G401.6 (cell line): ENCODE measurements around the gene ARPC5L.
"Not testable (repeated sequence)": the region's sequence is repeated elsewhere in the genome, so short reads cannot be mapped to it uniquely, and the experiment has no call there.

ENCODE experiments used
- FAIRE-seq: peaks from 2 replicates; lab custom pipeline; 2012; peaks lifted over from hg19 to GRCh38; lab: Jason Lieb, UNC

ARPC5L gene

DNA sequence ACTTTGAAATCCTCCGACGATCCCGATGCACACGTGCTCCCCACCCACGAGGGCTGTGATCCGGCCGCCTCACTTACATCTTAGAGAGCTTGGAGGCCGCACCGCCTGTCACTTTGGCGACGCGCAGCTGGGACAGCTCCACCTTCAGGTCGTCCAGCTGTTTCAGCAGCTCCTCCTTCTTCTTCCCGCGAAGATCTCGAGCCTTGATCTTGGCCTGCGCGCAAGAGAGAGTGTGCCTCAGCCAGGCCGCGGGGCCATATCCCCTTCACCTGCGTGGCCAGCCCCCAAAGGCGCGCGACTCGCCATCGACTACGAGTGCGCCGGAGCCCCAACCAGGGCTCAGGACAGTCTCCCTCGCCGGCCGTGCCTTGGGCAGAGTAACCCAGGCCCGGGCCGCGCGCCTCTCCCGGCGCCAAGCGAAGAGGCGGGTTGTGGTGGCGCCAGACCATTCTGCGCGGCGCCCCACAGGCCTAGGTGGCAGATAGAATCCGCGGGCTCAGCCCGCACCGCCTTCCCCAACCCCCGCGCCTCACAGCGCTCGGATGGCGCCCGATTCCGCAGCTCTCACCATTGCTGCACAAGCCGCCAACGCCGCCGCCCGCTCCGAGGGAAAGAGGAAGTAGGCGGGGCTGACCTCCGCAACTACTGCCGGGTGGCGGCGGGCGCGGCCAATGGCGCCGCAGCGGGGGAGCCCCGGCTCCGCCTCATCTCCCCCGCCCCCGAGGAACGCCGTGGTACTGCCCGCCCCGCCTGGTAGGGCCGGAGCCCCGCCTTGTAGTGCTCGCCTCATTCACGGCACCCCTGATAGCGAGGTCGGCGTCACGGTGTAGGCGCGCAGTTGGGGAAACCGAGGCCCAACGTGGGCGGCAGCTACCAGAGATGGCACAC lies at the start of gene ARPC5L, which contains the start of gene RPL35:
TSS of gene ARPC5L (plus strand) at position 789 of the 888 bp plus-strand sequence. CDS start 7,161 bp downstream, outside the sequence.
TSS of gene RPL35 (minus strand) at position 616 of the 888 bp plus-strand sequence. CDS start at position 571, 45 bp downstream.
- FAIRE-seq = no peak

DNA sequence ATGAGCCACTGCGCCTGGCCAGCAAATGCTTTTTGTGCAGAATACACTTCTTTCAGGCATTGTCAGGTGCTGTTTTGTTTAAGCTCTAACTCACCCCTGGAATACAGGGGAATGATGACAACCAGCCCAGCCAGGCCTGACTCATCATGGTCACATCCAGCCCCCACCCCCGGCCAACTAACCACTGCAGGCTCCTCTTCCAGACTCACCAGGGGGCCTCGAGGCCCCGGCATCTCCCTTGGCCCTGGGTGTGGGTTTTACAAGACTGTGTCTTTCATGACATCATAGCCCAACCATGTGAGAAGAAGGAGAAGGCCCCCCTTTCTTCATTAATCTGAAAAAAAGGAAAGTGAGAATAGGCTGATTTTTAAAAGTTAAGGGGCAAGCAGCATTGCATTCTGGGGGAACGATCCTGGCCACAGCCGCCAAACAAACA lies 49.5 kb upstream of the ARPC5L start:
- FAIRE-seq = peak; percentile 86

DNA sequence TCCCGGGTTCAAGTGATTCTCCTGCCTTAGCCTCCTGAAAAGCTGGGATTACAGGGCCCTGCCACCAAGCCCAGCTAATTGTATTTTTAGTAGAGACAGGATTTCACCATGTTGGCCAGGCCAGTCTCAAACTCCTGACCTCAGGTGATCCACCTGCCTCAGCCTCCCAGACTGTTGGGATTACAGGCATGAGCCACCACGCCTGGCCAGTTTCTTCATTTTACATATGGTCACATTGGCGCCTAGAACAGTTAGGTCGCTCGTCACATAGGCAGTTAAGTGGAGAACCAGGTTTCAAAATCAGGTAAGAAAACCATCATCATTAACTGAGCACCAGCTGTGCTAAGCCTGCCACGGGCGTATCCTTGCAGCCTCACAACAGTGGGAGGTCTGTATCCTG lies 48.9 kb upstream of the ARPC5L start:
- FAIRE-seq = no peak

DNA sequence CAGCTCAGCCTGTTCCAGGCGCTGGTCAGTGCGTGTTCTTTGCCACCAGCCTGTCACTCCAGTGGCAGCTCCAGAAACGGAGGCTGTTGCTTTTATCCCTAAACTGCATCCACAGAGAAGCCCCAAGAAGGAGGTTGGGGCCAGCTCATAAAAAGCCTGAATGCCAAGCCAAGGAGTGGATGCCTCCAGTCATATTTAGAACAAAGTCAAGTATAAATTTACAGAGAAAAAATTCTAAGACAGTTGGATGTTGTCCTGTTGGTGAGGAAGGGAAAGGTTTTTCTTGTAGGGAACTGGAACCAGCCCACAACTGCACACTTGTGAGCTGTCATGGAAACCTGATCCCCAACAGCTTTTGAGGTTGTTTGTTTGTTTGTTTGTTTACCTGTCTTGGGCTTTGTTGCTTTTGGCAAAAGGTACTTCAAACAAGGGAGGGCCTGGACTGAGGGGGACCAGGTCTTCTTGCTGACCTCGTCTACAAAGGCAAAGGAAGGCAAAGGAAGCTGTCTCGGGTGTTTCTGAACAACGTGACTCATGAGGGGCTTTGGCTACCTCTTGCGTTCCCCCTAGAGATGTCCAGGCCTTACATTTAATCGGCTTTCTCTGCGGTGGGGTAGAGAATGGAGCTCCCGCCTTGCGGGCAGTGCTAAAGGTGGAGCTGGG lies 48.3 kb upstream of the ARPC5L start:
- no peak for FAIRE-seq

DNA sequence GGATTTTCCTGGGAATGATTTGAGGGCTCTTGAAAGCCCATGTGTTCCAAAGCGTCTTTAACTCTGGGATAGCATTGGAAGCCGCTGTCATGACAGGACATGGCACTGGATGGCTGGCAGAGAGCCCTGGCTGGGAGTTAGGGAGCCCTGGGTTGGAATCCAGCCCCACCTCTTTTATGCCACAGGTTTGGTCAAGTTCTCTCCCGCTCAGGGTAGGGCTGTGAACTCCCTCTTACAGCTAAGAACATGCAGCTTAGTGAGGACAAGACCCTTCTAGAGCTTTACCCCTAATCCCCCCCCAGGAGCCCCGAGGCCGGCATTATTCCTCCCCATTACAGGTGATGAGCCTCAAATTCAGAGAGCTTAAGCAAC lies 47.8 kb upstream of the ARPC5L start:
- no peak for FAIRE-seq

DNA sequence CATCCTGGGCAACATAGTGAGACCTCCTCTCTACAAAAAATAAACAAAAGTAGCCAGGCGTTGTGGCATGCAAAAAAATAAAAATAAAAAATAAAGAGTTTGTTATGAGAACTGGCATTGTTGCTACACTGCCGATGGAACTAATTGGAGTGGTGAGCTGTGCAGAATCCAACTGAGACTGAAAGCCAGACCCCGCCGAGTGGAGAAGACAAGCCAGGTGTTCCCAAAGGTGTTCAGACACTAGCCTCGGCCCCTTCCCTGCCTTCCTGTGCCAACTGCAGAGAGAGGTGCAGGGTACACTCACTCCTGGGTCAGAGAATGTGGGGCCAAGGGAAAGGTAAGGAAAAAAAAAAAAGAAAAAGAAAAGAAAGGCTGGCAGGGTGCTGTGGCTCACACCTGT lies 46.3 kb upstream of the ARPC5L start:
- FAIRE-seq = no peak

DNA sequence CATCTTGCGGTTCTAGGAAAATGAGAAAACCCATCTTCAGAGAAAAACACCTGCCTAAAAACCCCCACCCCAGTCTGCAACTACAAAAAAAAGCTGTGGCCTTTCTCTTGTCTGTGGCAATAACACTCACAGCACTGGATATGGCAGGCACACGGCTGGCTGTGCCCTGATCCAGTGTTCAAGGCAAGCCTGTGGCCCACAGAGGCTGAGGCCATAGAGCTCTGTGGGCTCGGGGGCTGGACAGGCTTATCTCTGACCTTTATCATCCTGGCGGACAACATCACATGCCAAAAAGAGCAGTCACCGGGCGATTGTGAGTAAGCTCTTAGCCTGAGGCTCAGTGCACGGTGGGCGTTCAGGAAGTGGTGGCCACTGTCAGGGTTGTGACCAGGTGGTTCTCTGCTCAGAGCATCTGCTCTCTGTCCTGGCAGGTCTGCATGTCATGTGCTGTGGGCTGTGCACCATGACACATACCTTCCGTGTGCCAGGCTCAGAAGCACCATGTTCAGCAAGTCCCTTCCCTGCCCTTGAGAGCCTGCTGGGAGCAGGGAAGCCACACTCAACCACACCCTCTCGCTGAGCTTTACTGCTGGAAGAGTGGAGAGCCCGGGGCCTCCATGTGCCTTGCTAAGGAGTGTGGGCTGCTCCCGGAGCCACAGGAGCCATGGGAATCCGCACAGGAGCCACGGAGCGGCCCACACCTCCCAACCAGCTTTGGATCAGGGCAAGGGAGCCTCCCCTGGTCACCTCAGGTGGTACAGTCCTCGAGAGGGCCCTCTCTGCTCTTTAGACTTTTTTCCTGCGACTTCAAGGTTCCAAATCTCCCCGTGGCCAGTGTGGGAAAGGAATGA lies 43.3 kb upstream of the ARPC5L start:
- no peak for FAIRE-seq

DNA sequence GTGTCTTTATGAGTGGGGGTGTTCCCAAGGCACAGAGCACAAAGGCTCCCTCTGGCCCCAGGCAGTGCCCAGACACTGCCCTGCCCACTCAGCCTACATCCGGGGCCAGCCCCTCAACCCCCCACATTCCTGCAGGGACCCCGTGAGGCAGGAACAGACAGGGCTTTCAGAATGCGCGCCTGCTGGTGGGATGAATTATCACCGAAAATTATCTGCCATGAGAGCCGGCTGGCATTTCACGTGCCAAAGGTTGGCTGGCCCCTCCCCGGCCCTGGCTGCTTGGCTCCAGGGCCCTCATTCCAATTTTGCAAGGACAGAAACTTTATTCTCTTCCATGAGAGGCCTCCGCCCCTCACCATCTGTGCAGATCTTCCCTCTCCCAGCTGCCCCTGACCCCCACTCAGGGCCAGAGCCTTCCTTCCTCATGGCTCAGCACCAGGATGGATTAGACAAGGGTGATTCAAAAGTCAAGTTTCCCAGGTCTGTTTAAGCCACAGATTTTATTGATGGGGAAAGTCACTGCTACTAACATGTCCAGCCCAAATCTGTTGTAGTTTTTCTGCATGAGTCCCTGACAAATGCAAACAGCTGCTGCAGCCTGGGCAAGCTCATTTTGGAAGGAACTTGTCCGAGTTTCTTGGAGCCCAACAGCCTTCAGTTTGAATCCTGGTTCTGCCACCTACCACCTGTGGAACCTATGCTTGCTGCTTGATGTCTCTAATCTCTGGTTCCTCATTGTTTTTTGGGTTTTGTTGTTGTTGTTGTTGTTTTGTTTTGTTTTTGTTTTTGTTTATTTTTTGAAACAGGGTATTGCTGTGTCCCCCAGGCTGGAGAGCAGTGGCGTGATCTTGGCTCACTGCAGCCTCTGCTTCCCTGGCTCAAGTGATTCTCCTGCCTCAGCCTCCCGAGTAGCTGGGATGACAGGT lies 41.0 kb upstream of the ARPC5L start:
- no peak for FAIRE-seq

DNA sequence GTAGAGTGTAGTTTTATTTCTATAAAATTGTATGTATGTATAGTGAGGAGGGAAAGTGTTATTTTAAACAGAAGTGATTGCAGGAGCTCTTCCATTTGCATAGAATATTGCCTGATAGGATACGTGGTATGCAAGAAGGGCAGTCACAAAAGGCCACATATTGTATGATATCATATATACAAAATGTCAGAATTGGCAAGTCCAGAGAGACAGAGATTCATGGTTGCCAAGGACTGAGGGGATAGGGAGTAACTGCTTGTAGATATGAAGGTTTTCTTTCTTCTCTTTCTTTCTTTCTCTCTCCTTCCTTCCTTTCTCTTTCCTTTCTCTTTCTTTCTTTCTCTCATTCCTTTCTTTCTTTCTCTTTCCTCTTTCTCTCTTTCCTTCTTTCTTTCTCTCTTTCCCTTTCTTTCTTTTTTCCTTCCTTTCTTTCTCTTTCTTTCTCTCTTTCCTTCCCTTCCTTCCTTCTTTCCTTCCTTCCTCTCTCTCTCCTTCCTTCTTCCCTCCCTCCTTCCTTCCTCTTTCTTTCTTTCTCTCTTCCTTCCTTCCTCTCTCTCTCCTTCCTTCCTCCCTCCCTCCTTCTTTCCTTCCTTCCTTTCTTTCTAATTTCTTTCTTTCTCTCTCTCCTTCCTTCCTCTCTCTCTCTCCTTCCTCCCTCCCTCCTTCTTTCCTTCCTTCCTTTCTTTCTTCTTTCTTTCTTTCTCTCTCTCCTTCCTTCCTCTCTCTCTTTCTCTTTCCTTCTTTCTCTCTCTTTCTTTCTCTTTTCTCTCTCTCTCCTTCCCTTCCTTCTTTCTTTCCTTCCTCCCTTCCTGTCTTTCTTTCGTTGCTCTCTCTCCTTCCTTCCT lies 33.2 kb upstream of the ARPC5L start:
- FAIRE-seq = no peak

DNA sequence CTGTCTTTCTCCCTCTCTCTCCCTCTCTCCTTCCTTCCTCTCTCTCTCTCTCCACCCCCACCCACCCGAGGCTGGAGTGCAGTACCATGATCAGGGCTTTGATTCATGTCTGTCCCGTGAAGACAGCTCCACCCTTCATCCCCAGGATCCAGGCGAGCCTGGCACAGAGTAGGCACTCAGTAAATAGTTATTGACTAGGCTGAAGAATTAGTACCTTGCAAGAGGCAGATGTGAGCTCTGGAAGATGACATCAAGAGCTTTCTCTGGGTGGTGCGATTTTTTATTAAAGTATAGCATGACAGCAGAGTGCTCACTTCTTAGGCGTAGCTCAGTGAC lies 32.6 kb upstream of the ARPC5L start:
- FAIRE-seq = no peak

DNA sequence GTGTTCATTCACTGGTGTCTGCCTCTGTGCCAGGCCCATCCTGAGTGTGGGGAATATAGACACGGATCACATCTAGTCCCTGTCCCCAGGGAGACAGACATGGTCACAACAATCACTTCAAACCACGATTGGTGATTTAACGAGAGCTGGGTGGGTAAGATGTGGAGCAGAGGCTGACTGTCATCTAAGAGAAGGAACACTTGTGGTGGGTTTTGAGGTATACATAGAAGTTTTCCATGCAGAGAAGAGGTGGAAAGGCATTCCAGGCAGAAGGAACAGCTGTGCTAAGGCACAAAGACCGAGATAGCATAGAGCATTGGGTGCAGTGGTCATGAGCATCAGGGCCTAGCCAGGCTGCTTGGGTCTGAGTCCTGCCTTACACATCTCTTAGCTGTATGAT lies 31.3 kb upstream of the ARPC5L start:
- no peak for FAIRE-seq

DNA sequence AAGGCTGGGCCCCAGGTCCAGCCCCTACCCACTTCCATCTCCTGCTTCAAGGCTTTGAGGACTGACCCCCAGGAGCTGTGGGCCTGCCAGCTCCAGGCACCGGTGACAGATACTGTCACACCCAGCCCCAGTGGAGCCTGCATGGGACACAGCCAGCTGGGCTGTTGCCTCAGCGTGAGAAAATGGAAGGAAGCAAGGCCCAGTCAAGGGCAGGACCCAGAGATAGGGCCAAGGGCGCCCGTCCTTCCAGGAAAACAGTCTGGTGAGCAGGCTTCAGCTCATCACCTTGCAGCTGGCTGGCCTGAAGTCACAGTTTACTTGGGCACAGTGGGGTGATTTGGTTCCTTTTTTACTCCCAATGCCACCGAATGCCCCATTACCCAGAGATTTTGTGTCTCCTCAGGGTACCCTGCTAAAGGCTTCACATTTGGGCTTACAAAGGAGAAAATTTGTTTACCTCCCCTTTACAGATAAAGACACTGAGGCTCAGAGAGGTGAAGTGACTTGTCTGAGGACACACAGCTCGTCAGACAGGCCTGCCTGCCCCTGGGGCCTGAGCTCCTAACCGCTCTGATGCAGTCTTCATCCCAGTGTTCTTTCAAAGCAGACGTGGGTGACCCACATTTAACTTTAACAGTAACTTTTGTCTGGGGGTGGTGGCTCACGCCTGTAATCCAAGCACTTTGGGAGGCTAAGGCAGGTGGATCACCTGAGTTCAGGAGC lies 30.1 kb upstream of the ARPC5L start:
- FAIRE-seq = no peak

DNA sequence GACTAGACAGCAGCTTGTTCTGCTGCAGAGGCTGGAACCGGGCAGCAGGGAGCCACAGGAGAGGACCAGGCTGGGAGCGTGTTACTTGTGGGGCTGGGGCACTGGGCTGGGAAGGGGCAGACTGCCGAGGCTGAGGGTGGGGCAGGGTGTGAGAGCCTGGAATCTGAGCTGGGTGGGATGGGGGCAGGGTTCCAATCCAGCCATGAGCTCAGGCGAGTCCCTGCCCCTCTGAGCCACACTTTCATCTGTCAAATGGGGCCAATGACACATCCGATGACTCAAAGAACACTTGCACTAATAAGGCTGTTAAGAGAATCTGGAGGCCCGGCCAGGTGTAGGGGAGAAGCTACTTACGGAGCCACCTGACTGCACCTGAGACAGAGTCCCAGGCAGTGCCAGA lies 27.3 kb upstream of the ARPC5L start:
- FAIRE-seq = no peak

DNA sequence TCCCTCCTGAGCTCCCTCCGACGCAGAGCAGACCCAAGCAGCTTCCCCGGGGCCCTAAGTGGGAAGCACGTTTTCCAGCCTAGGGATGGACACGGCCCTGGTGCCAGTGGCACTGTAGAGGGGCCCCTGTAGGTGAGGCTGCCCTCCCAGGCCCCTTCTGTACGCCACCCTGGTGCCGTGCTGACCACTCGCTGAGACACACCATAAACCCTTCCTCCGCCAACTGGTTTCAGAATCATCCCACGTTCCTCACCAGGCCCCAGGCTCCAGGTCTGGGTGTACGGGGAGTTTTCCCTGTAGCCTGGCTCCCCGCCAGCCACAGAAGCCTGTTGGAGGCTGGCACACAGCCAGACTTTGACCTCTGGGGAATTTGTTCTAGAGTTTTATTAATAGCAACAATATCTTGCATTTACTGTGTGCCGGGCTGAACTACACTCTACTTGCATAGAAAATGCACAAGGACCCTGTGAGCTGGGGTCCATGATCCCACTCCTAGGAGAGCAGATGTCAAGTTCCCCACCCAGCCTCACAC lies 26.8 kb upstream of the ARPC5L start:
- FAIRE-seq = no peak

DNA sequence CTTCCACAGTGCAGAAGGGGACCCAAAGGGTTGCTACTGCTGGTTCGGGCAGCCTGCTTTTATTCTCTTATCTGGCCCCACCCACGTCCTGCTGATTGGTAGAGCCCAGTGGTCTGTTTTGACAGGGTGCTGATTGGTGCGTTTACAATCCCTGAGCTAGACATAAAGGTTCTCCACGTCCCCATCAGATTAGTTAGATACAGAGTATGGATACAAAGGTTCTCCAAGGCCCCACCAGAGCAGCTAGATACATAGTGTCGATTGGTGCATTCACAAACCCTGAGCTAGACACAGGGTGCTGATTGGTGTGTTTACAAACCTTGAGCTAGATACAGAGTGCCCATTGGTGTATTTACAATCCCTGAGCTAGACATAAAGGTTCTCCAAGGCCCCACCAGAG lies 23.8 kb upstream of the ARPC5L start:
- FAIRE-seq = not testable (repeated sequence)

DNA sequence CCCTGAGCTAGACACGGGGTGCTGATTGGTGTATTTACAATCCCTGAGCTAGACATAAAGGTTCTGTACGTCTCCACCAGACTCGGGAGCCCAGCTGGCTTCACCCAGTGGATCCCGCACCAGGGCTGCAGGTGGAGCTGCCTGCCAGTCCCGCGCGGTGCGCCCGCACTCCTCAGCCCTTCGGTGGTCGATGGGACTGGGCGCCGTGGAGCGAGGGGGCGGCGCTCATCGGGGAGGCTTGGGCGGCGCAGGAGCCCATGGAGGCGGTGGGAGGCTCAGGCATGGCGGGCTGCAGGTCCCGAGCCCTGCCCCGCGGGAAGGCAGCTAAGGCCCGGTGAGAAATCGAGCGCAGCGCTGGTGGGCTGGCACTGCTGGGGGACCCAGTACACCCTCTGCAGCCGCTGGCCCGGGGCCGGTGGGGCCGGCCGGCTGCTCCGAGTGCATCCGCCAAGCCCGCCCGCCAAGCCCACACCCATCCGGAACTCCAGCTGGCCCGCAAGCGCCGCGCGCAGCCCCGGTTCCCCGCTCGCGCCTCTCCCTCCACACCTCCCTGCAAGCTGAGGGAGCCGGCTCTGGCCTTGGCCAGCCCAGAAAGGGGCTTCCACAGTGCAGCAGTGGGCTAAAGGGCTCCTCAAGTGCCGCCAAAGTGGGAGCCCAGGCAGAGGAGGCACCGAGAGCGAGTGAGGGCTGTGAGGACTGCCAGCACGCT lies 23.2 kb upstream of the ARPC5L start:
- not testable (repeated sequence) for FAIRE-seq

DNA sequence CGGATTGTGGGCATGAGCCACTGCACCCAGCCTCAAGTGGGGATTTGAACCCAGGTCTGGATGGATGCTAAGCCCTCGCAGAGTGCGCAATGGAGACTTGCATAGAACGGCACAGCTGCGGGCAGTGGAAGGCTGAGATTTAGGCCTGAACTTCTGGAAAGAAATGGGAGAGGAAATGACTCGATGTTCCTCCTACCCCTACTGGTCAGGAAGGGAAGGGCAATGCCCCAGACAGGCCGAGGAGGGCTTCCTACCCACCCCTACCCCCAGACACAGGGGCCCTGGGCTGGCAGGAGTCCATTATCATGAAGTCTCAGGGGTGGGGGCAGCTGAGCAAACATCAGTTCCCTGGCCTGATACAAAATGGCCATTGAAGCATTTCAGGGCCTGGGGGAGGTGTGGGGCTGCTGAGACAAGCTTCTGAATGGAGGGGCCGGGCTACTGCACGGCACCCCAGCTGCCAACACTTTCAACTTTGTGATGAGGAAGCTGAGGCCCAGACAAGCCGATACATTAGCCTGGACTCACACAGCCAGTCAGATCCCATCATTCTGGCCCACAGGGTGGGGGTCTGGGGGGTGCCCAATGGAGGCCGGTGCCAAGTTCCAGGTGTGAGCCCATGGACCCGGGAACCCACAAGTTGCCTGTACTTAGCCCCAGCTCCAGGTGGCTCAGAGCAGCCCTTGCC lies 22.2 kb upstream of the ARPC5L start:
- FAIRE-seq = no peak

DNA sequence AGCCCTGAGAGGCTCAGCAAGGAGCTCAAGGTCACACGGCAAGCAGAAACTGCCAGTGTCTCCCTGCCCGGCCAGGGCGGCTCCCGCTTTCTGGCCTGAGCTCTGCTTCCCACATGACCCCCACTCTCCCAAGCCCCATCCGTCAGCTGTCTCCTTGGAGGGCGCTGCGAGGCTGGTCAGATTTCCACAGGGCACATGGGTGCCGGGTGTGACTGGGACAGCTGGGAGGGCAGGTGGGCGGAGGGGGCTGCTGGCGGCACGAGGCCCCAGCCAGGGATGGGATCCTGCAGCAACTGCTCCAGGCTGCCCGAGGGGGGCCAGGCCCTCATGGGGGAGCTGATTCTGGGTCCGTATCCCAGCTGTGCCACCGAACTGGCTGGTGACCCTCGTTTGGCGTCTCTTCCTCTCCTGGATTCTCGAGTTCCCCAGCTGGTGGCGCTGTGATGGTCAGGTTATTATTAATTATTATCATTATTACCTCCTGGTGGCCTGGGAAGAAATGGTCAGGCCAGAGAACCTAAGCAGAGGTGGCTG lies 21.6 kb upstream of the ARPC5L start:
- FAIRE-seq = no peak
